Upper lobe of left lung (tissue), 4 donors: ENCODE results near the gene SPPL2A.

ENCODE experiments used
- CTCF ChIP-seq, 6 experiments: fragments of 450-650 bp in 4 of 6; fragments of 200-600 bp in 2 of 6; sonication (generic) in 2 of 6; IDR thresholded peaks; one replicate each; pipeline ENCODE4 v1.5.1; 2016 to 2019; ENCODE audit warnings: antibody characterized with exemption in 6 of 6
- POLR2A ChIP-seq, 4 donors: fragments of 450-650 bp; IDR thresholded peaks; one replicate each; pipeline ENCODE4 v1.5.1; 2016 to 2017; ENCODE audit warnings: antibody characterized with exemption in 4 of 4, mild to moderate bottlenecking in 2 of 4
- POLR2AphosphoS5 ChIP-seq, 2 donors: sonication (generic); formaldehyde crosslinking; IDR thresholded peaks; one replicate each; pipeline ENCODE4 v1.5.1; 2017; ENCODE audit warnings: antibody characterized with exemption in 2 of 2

GRCh38 chr15:50764461-50765194 is 878 bp downstream of the SPPL2A start:
- TF ChIP-seq CTCF (IDR thresholded peaks at IDR 0.05) (no peak), POLR2A (IDR thresholded peaks at IDR 0.05) (no peak), POLR2AphosphoS5 (IDR thresholded peaks at IDR 0.05) (no peak)
